Stomach (tissue), 9 donors: ENCODE results near the gene PAFAH1B1. TPM values are rescaled to one million over a fixed set of nuclear protein-coding genes. Genes with fewer than 3 reads are reported as not detected.
A peak's percentile ranks its signal among the peaks of the same experiment; 100 is the strongest.

ENCODE experiments used
- DNase-seq, 2 donors: peaks; one replicate each; pipeline versions ENCODE4 v3.0.0 to v3.0.0-alpha.2; 2013 to 2019
- H3K27ac ChIP-seq, 5 donors: fragments of 200-600 bp in 4 of 5; sonication (generic) in 4 of 5; one replicate each; pipeline ENCODE4 v1.5.1; 2013 to 2019; ENCODE audit warnings: mild to moderate bottlenecking in 1 of 5, moderate library complexity in 1 of 5
- H3K27me3 ChIP-seq, 3 donors: fragments of 200-600 bp; sonication (generic); one replicate each; pipeline ENCODE4 v1.5.1; 2017 to 2019; ENCODE audit warnings: mixed run types in 1 of 3
- H3K36me3 ChIP-seq, 4 donors: fragments of 200-600 bp; sonication (generic); 1 replicate in 3 of 4; 2 replicates in 1 of 4; pipeline ENCODE4 v1.5.1; 2016 to 2019
- H3K4me1 ChIP-seq, 4 donors: fragments of 200-600 bp; sonication (generic); one replicate each; pipeline ENCODE4 v1.5.1; 2016 to 2019
- H3K4me3 ChIP-seq, 4 donors: fragments of 200-600 bp; sonication (generic) in 3 of 4; one replicate each; pipeline ENCODE4 v1.5.1; 2016 to 2019; ENCODE audit warnings: mild to moderate bottlenecking in 1 of 4
- H3K9me3 ChIP-seq, 4 donors: fragments of 200-600 bp; sonication (generic); one replicate each; pipeline ENCODE4 v1.5.1; 2016 to 2019
- EP300 ChIP-seq: sonication (generic); formaldehyde crosslinking; IDR thresholded peaks from one replicate; pipeline ENCODE4 v1.6.1; 2017; ENCODE audit warnings: antibody characterized with exemption
- POLR2A ChIP-seq, 4 donors: fragments of 450-650 bp; IDR thresholded peaks; one replicate each; pipeline ENCODE4 v1.6.1; 2016; ENCODE audit warnings: antibody characterized with exemption in 4 of 4, control low read depth in 2 of 4, mild to moderate bottlenecking in 1 of 4, moderate library complexity in 1 of 4
- POLR2AphosphoS5 ChIP-seq, 3 donors: sonication (generic); formaldehyde crosslinking; IDR thresholded peaks; one replicate each; pipeline ENCODE4 v1.6.1; 2016; ENCODE audit warnings: antibody characterized with exemption in 3 of 3
- WGBS, 5 donors: extraction: QIAGEN DNeasy Blood & Tissue Kit in 3 of 5; methylation state at CpG; one replicate each; pipeline versions ENCODE4 v1.1.5 to v1.1.7; 2013 to 2018; 5-methylcytosine and 5-hydroxymethylcytosine counted together
- intact Hi-C: fragments of 100-400 bp; cut with DNase I; formaldehyde crosslinking; loops from one replicate; pipeline ENCODE4 v1.15.1; 2023; ENCODE audit warnings: low total_unique reads
- polyA plus RNA-seq, 3 donors: library from polyadenylated mRNA; stranded (reverse); fragments of 200-250 nt; gene quantifications; one replicate each; pipeline ENCODE4 v1.2.3, GENCODE V29; 2013
- total RNA-seq, 5 donors: library from RNA; depleted of rRNA; stranded (reverse); fragments of >200 nt; gene quantifications; one replicate each; pipeline versions ENCODE4 v1.1.0 to v1.2.3, GENCODE V29; 2014 to 2016
- TF ChIP-seq, protein P1 (sequence below), 7 experiments: fragments of 450-650 bp in 4 of 7; fragments of 200-600 bp in 3 of 7; sonication (generic) in 3 of 7; IDR thresholded peaks; one replicate each; pipeline ENCODE4 v1.5.1; 2016 to 2019; ENCODE audit warnings: antibody characterized with exemption in 7 of 7, control low read depth in 2 of 7, mild to moderate bottlenecking in 1 of 7
- donor health status: healthy with polysubstance abuse.
- donor health status: Bipolar disorder and iron deficiency.
- donor health status: healthy.

The PAFAH1B1 gene
- total and polyA plus RNA-seq, 8 donors = 22.5 to 264 (median 50.7) TPM

DNA sequence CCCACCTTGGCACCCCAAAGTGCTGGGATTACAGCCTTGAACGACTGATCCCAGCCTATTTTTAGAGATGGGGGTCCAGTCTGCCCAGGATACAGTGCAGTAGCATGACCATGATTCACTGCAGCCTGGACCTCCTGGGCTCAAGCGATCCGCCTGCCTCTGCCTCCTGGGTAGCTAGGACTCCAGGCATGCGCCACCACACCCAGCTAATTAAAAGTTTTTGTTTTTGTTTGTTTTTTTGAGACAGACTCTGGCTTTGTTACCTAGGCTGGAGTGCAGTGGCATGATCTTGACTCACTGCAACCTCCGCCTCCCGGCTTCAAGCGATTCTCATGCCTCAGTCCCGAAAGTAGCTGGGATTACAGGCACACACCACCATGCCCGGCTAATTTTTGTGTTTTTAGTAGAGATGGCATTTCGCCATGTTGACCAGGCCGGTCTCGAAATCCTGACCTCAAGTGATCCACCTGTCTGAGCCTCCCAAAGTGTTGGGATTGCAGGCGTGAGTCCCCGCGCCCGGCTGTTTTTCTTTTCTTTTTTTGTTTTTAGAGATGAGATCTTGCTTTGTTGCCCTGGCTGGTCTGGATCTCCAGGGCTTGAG lies 2.3 kb upstream of the PAFAH1B1 start:
- Histone ChIP-seq H3K4me1 (peaks cover 9 to 28% (median 25%) of the 10 kb centered on the region in 4 donors), H3K36me3 (no peaks in the 10 kb centered on the region), H3K27me3 (no peaks in the 10 kb centered on the region), H3K4me3 (no peak overlapping the region), H3K9me3 (no peaks in the 10 kb centered on the region), H3K27ac (no peak overlapping the region)
- WGBS, 5 donors = 91 to 97% (median 96%) methylated on average over 16 of the region's 16 CpGs
- TF ChIP-seq EP300 = no peak
- TF ChIP-seq POLR2A (IDR thresholded peaks at IDR 0.05) = no peak
- TF ChIP-seq, protein P1, sequence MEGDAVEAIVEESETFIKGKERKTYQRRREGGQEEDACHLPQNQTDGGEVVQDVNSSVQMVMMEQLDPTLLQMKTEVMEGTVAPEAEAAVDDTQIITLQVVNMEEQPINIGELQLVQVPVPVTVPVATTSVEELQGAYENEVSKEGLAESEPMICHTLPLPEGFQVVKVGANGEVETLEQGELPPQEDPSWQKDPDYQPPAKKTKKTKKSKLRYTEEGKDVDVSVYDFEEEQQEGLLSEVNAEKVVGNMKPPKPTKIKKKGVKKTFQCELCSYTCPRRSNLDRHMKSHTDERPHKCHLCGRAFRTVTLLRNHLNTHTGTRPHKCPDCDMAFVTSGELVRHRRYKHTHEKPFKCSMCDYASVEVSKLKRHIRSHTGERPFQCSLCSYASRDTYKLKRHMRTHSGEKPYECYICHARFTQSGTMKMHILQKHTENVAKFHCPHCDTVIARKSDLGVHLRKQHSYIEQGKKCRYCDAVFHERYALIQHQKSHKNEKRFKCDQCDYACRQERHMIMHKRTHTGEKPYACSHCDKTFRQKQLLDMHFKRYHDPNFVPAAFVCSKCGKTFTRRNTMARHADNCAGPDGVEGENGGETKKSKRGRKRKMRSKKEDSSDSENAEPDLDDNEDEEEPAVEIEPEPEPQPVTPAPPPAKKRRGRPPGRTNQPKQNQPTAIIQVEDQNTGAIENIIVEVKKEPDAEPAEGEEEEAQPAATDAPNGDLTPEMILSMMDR (IDR thresholded peaks at IDR 0.05) = no peak
- no peak for TF ChIP-seq POLR2AphosphoS5 (IDR thresholded peaks at IDR 0.05)
- no peak for DNase-seq
- intact Hi-C loops = no loop called here

- no peaks in the 10 kb centered on the region for H3K27me3 ChIP-seq
- no peaks in the 10 kb centered on the region for H3K9me3 ChIP-seq
- peaks cover 25 to 58% (median 52%) of the 10 kb centered on the region in 4 donors for H3K4me1 ChIP-seq
- 0 to 2% (median 0%) methylated on average over 28 to 78 of the region's 80 CpGs for WGBS, 5 donors
- H3K27ac ChIP-seq = peak overlapping the region; percentile 98 to 100 (median 99)
- no peak for TF ChIP-seq POLR2A (IDR thresholded peaks at IDR 0.05)
- TF ChIP-seq, protein P1 (IDR thresholded peaks at IDR 0.05) = no peak
- no peak for TF ChIP-seq EP300
- TF ChIP-seq POLR2AphosphoS5 (IDR thresholded peaks at IDR 0.05) = peak in 2 of 3 donors; percentile 3 to 7
- no peaks in the 10 kb centered on the region for H3K36me3 ChIP-seq
- intact Hi-C loops = no loop called here
- DNase-seq = peak; percentile 82 to 94
- peak overlapping the region; percentile 82 to 92 (median 91) for H3K4me3 ChIP-seq
Measured at GRCh38 chr17:2593821-2594721, 617 bp downstream of the PAFAH1B1 start.

DNA sequence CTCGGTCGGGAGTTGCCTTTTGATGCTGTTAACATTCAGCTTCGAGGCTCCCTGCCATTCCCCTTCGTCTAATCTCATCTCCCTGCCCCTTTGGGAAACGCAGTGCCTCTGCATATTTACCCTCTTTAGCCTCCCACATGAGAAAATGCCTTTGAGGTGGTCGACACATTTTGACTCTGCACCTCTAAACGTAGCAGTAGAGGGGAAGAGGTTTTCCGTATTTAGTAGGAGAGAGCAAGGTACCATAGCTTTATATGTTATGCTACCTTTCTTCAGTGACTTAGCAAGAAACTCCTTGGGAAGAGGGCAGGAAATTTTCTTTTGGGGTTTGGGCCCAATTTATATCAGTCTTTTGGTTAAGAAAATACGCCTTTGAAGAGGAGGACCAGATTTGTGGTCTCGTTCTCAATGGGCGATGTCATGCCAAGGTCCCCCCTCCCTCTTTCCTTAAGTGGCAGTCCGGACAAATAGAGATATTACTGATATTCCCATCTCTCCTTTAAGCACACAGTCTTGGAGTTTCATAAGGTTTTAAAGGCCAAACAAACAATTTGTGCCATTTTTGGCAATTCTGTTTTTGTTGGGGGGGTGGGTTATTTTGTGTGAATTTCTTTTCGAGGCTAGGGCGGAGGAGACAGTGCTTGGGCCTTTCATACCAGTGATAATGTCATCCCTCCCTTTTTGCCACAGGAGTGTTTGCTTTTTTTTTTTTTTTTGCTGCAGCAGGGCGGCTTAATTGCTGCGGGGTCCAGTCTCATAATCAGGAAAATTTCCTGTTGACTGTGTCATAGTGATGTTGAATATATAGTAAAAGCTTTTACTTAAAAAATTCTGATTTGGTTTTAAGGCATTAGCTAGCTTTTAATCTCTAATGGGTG lies 1.5 kb downstream of the PAFAH1B1 start:
- Histone ChIP-seq H3K4me1 (peaks cover 27 to 67% (median 59%) of the 10 kb centered on the region in 4 donors), H3K36me3 (no peaks in the 10 kb centered on the region)
- intact Hi-C loops = no loop called here

More for the DNA sequence above, 1.5 kb downstream of the PAFAH1B1 start:
- peak overlapping the region; percentile 82 to 92 (median 91) for H3K4me3 ChIP-seq
- WGBS, 5 donors = 0 to 2% (median 1%) methylated on average over 15 to 16 of the region's 16 CpGs
- DNase-seq = peak in 1 of 2 donors; percentile 28
- H3K27ac ChIP-seq = peak overlapping the region; percentile 98 to 100 (median 99)
- TF ChIP-seq POLR2A (IDR thresholded peaks at IDR 0.05) = no peak
- TF ChIP-seq POLR2AphosphoS5 (IDR thresholded peaks at IDR 0.05) = no peak
- no peak for TF ChIP-seq EP300
- TF ChIP-seq, protein P1 (IDR thresholded peaks at IDR 0.05) = no peak
- H3K9me3 ChIP-seq = no peaks in the 10 kb centered on the region
- H3K27me3 ChIP-seq = no peaks in the 10 kb centered on the region
